Epithelial cell of esophagus (primary cell): Measurements from ENCODE around the gene CR1L.
A peak's percentile ranks its signal among the peaks of the same experiment; 100 is the strongest.
"Not testable (repeated sequence)": the region's sequence is repeated elsewhere in the genome, so short reads cannot be mapped to it uniquely, and the experiment has no call there.

ENCODE experiments used
- DNase-seq: peaks from one replicate; pipeline ENCODE4 v3.0.0; 2010; ENCODE audit warnings: low read depth
- H3K4me3 ChIP-seq: 2 replicates; pipeline ENCODE4 v1.5.1; 2011; ENCODE audit warnings: mild to moderate bottlenecking, low read length, control low read depth
- CTCF ChIP-seq: IDR thresholded peaks from 2 replicates; pipeline ENCODE4 v1.5.1; 2011; ENCODE audit warnings: low read depth, mild to moderate bottlenecking, low read length, control low read depth, inconsistent platforms; ENCODE audit not compliant: insufficient read depth; ENCODE audit errors: missing control alignments

CR1L gene

GRCh38 chr1:207672522-207673130 is 27.7 kb downstream of the CR1L start:
- no peak overlapping the region for H3K4me3 ChIP-seq
- DNase-seq, result peak; percentile 81
- peak; percentile 73 for TF ChIP-seq CTCF

DNA sequence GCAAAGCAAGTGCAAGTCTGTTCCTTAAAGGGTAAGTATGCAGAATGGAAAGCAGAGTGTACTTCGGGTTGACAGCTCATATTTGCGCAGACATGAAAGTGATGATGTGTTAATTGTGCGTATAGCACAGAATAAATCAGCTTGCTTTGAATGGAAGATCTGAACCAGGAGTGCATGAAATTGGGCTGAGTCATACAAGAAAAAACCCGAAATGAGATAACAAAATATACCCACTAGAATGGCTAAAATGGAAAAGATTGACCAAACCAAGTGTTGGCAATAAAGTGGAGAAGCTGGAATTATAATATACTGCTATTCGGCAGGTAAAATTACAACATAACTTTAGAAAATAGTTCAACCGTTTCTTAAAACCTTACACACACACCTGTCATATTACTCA is 28.5 kb downstream of the CR1L start:
- no peak for TF ChIP-seq CTCF
- H3K4me3 ChIP-seq, result no peak overlapping the region
- peak; percentile 62 for DNase-seq

DNA sequence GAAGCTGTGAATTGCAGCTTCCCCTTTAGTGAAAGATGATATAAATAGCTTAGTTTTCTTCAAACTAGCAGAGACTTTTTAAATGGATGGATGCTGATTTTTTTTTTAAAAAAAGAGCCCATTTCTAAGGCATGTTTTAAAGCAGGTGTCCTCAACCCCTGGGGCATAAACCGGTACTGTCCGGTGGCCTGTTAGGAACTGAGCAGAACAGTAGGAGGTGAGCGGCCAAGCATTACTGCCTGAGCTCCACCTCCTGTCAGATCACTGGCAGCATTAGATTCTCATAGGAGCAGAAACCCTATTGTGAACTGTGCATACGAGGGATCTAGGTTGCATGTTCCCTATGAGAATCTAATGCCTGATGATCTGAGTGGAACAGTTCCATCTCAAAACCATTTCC is 31.2 kb downstream of the CR1L start:
- no peak for DNase-seq
- H3K4me3 ChIP-seq, result no peak overlapping the region
- TF ChIP-seq CTCF, result no peak

DNA sequence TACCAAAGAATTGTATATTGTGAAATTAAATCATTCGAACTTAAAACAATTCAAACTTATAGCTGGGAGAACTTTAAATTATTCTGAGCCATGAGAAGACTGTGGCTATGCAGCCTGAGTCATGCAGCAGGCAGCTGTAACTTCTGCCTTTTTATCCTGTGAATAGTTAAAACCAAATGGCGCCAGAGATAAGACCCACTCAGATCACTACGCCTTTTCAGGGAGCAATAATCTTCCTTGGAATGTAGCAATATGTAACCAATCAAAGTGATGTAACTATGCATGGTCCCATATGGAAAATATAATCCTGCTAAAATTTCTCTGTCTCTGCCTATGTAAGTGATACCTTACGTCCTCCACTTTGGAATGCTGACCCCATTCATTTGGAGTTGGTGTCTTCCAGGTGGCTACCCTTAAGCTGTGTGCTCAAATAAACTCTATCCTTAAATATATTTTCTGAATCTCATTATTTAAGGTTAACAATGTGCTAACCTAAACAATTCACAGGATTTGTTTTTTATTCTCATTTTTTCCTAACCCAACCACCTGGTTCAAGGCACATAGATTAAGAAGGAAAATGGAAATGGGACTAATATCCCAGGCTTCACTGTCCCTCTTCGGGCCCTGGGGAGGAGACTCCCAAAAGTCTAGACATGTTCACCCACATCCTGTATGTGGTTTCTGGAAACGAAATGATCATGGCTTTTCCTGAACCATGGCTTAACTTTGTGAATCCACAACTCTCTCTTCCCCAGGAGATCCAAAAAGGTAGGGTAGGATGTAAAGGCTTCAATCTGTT is 35.9 kb downstream of the CR1L start:
- H3K4me3 ChIP-seq, result not testable (repeated sequence)
- DNase-seq, result peak; percentile 40

DNA sequence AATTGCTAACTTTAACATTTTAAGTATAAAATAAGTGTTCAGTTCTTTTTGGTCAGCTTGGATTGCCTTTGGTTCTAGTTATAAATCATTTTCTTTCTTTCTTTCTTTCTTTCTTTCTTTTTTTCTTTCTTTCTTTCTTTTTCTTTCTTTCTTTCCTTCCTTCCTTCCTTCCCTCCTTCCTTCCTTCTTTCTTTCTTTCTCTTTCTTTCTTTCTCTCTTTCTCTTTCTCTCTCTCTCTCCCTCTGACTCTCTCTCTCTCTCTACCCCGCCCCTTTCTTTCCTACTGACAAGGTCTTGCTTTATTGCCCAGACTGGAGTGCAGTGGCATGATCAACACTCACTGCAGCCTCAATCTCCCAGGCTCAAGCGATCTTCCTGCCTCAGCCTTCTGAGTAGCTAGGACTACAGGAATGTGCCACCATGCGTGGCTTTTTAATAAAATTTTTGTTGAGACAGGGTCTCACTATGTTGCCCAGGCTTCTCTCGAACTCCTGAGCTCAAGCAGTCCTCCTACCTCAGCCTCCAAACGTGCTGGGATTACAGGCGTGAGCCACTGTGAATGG is 38.0 kb downstream of the CR1L start:
- DNase-seq, H3K4me3 ChIP-seq: not testable (repeated sequence)

- H3K4me3 ChIP-seq, DNase-seq: not testable (repeated sequence)
Measured at GRCh38 chr1:207690551-207690950, 45.6 kb downstream of the CR1L start.

DNA sequence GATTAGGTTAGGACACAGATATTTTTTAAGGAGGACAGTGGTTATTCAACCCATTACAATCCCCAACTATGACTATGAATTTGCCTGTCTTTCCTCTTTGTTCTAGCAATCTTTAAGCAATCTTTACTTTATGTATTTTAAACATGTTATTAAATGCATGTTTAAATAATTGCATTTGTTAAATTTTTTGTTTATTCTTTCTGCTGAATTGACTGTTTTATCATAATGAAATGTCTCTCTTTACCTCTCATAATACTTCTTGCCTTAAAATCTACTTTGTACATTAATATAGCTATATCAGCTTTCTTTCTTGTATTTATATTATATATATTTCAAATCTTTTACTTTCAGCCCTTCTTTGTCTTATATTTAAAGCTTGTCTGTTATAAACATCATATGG is 46.1 kb downstream of the CR1L start:
- no peak for DNase-seq
- no peak for TF ChIP-seq CTCF
- no peak overlapping the region for H3K4me3 ChIP-seq

DNA sequence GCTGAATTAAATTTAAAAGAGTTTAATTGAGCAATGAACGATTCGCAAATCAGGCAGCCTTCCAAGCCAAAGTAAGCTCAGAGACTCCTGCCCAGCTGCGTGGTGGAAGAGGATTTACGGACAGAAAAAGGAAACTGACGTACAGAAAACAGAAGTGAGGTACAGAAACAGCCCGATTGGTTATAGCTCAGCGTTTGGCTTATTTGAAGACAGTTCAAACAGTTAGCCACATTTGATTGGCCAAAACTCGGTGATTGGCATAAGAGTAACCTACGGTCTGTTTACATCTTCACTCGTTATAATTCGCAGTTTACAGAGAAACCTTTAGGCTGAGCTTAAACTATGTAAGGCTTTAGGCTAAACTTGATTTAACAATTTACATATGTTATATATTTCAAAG is 46.9 kb downstream of the CR1L start:
- DNase-seq, result no peak
- no peak for TF ChIP-seq CTCF
- H3K4me3 ChIP-seq, result no peak overlapping the region

DNA sequence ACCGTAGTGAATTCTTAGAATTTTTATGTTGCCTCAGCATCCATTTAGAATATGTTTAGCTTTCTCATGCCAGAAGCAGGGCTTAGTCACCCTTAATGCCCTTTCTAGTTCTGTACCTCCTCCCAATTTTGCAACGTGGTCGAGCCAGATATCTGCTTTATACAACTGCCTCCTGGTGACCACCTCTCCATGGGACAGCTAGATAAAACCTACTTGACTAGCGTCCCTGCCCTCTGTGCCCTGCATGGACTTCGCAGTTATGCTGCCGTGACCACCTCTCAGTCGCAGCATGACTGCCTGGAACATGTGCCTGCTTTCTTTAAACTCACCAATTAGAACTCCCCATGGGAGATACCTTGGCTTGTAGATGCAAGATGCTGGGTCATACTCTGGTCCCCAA is 47.4 kb downstream of the CR1L start:
- not testable (repeated sequence) for H3K4me3 ChIP-seq, DNase-seq
